RWPE2 (cell line): ENCODE results near the gene PTPRK.

Source experiments
- ATAC-seq: fragments of 200-7000 bp; cut with Tn5 transposase; 3 replicates; pipeline ENCODE4 v1.9.1; 2021; ENCODE audit warnings: low read depth
- DNase-seq: peaks from one replicate; pipeline ENCODE4 v3.0.0-alpha.2; 2020; ENCODE audit warnings: low spot score
- H3K27ac ChIP-seq: fragments of 450-650 bp; 2 replicates; pipeline ENCODE4 v1.5.1; 2017; ENCODE audit warnings: mild to moderate bottlenecking; ENCODE audit not compliant: poor library complexity, severe bottlenecking
- H3K27me3 ChIP-seq: fragments of 250-450 bp; sonication (Bioruptor Pico); 2 replicates; pipeline ENCODE4 v1.5.1; 2021; ENCODE audit warnings: mild to moderate bottlenecking, moderate library complexity; ENCODE audit not compliant: insufficient read depth, poor library complexity, severe bottlenecking
- H3K36me3 ChIP-seq: fragments of 250-450 bp; sonication (Bioruptor Pico); 2 replicates; pipeline ENCODE4 v1.5.1; 2020; ENCODE audit warnings: low read depth, mild to moderate bottlenecking, moderate library complexity
- H3K4me1 ChIP-seq: fragments of 250-450 bp; sonication (Bioruptor Pico); 2 replicates; pipeline ENCODE4 v1.5.1; 2021; ENCODE audit warnings: mild to moderate bottlenecking, moderate library complexity; ENCODE audit not compliant: insufficient read depth, poor library complexity, severe bottlenecking
- H3K4me3 ChIP-seq: fragments of 250-450 bp; sonication (Bioruptor Pico); 2 replicates; pipeline ENCODE4 v1.5.1; 2021; ENCODE audit warnings: mild to moderate bottlenecking, moderate library complexity; ENCODE audit not compliant: severe bottlenecking
- H3K9me3 ChIP-seq: fragments of 250-450 bp; sonication (Bioruptor Pico); 2 replicates; pipeline ENCODE4 v1.5.1; 2021; ENCODE audit warnings: mild to moderate bottlenecking, moderate library complexity; ENCODE audit not compliant: severe bottlenecking
- TF ChIP-seq, protein P1 (sequence below): fragments of 450-650 bp; IDR thresholded peaks from one replicate; pipeline ENCODE4 v1.5.1; 2017; ENCODE audit warnings: mild to moderate bottlenecking, moderate library complexity; ENCODE audit not compliant: poor library complexity, severe bottlenecking

The PTPRK gene

DNA sequence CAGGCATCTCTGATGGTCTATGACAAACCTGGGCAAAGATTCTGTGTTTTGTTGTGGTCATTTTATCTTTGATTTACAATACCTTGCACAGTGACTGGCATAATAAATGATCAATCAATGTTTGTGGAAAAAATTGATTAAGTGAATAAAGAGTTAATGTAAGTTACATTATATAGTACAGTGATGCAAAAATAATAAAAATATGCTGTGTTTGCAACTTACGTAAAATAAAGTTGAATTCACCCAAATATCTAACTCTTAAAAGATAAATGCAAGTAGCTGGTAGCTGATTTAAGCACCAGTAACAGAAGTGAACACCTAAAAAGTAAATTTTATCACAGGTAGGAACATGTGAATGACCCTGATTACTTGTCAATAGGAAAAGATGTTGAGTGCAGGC lies 443.6 kb downstream of the PTPRK start:
- Histone ChIP-seq H3K9me3 (no peaks in the 10 kb centered on the region), H3K4me3 (no peak overlapping the region), H3K4me1 (no peaks in the 10 kb centered on the region), H3K36me3 (peaks cover 70% of the 10 kb centered on the region), H3K27ac (no peak overlapping the region), H3K27me3 (no peaks in the 10 kb centered on the region)
- TF ChIP-seq, protein P1, sequence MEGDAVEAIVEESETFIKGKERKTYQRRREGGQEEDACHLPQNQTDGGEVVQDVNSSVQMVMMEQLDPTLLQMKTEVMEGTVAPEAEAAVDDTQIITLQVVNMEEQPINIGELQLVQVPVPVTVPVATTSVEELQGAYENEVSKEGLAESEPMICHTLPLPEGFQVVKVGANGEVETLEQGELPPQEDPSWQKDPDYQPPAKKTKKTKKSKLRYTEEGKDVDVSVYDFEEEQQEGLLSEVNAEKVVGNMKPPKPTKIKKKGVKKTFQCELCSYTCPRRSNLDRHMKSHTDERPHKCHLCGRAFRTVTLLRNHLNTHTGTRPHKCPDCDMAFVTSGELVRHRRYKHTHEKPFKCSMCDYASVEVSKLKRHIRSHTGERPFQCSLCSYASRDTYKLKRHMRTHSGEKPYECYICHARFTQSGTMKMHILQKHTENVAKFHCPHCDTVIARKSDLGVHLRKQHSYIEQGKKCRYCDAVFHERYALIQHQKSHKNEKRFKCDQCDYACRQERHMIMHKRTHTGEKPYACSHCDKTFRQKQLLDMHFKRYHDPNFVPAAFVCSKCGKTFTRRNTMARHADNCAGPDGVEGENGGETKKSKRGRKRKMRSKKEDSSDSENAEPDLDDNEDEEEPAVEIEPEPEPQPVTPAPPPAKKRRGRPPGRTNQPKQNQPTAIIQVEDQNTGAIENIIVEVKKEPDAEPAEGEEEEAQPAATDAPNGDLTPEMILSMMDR, result no peak
- no peak for DNase-seq
- ATAC-seq, result no peak

GRCh38 chr6:128074567-128074966 lies 445.8 kb downstream of the PTPRK start:
- H3K27ac ChIP-seq, result no peak overlapping the region
- no peaks in the 10 kb centered on the region for H3K9me3 ChIP-seq
- DNase-seq (no peak), ATAC-seq (no peak)
- TF ChIP-seq, protein P1, result no peak
- no peaks in the 10 kb centered on the region for H3K4me1 ChIP-seq
- no peak overlapping the region for H3K4me3 ChIP-seq
- H3K36me3 ChIP-seq, result peaks cover 57% of the 10 kb centered on the region
- H3K27me3 ChIP-seq, result no peaks in the 10 kb centered on the region

DNA sequence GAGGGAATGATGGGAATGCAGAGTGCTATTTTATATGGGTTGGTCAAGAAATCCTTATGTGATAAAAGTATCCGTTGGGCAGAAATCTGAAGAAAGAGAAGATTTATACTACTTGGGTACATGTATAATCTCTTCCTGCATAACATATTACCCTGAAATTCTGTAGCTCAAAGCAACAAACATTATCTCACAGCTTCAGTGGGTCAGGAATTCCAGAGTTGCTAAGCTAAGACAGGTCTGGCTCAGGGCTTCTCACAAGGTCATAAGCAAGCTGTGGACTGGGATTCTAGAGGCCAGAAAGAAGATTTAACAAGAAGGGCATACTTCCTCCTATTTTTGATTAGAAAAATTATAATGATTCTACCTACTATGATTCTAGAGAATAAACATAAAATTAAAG lies 447.0 kb downstream of the PTPRK start:
- TF ChIP-seq, protein P1, result no peak
- Histone ChIP-seq H3K4me1 (no peaks in the 10 kb centered on the region), H3K4me3 (no peak overlapping the region), H3K36me3 (peaks cover 51% of the 10 kb centered on the region), H3K9me3 (no peaks in the 10 kb centered on the region), H3K27me3 (no peaks in the 10 kb centered on the region), H3K27ac (no peak overlapping the region)
- ATAC-seq, result no peak
- DNase-seq, result no peak

GRCh38 chr6:128071212-128071611 lies 449.2 kb downstream of the PTPRK start:
- H3K4me3 ChIP-seq, result no peak overlapping the region
- no peak for DNase-seq
- ATAC-seq, result no peak
- H3K4me1 ChIP-seq, result no peaks in the 10 kb centered on the region
- H3K27me3 ChIP-seq, result no peaks in the 10 kb centered on the region
- TF ChIP-seq, protein P1, result no peak
- no peak overlapping the region for H3K27ac ChIP-seq
- no peaks in the 10 kb centered on the region for H3K9me3 ChIP-seq
- peaks cover 49% of the 10 kb centered on the region for H3K36me3 ChIP-seq

GRCh38 chr6:128070406-128070805 lies 450.0 kb downstream of the PTPRK start:
- Histone ChIP-seq H3K27me3 (no peaks in the 10 kb centered on the region), H3K27ac (no peak overlapping the region), H3K4me1 (no peaks in the 10 kb centered on the region), H3K9me3 (no peaks in the 10 kb centered on the region), H3K36me3 (peaks cover 48% of the 10 kb centered on the region), H3K4me3 (no peak overlapping the region)
- DNase-seq (no peak), ATAC-seq (no peak)
- TF ChIP-seq, protein P1, result no peak
